HG03060 (cell line): ENCODE data around the gene TCTN1.
A peak's percentile ranks its signal among the peaks of the same experiment; 100 is the strongest.
"Not testable (repeated sequence)": the region's sequence is repeated elsewhere in the genome, so short reads cannot be mapped to it uniquely, and the experiment has no call there.

Source experiments
- ATAC-seq: cut with Tn5 transposase; IDR thresholded peaks from one replicate; pipeline ENCODE4 v1.9.1; 2021; ENCODE audit warnings: low read depth, moderate number of reproducible peaks; ENCODE audit not compliant: unreplicated experiment

Gene TCTN1

GRCh38 chr12:110613771-110614684, at the start of gene TCTN1:
TCTN1 (plus strand) TSS chr12:110614129; CDS start chr12:110614183, 54 bp downstream.
- ATAC-seq = no peak

- ATAC-seq = no peak
Observed at GRCh38 chr12:110564471-110564991, 49.4 kb upstream of the TCTN1 start.

- ATAC-seq = no peak
Observed at GRCh38 chr12:110565894-110566871, 47.7 kb upstream of the TCTN1 start.

- no peak for ATAC-seq
Observed at GRCh38 chr12:110566993-110567392, 46.9 kb upstream of the TCTN1 start.

- no peak for ATAC-seq
Observed at GRCh38 chr12:110568752-110569151, 45.2 kb upstream of the TCTN1 start.

GRCh38 chr12:110569838-110570237, 44.1 kb upstream of the TCTN1 start:
- not testable (repeated sequence) for ATAC-seq

- not testable (repeated sequence) for ATAC-seq
Observed at GRCh38 chr12:110570798-110571197, 43.1 kb upstream of the TCTN1 start.

GRCh38 chr12:110574044-110574443, 39.9 kb upstream of the TCTN1 start:
- ATAC-seq = no peak

GRCh38 chr12:110574717-110575230, 39.2 kb upstream of the TCTN1 start:
- ATAC-seq = not testable (repeated sequence)

- no peak for ATAC-seq
Observed at GRCh38 chr12:110575326-110575725, 38.6 kb upstream of the TCTN1 start.

- no peak for ATAC-seq
Observed at GRCh38 chr12:110576504-110576903, 37.4 kb upstream of the TCTN1 start.

- ATAC-seq = peak; percentile 28
Observed at GRCh38 chr12:110577864-110578693, 35.9 kb upstream of the TCTN1 start.

- peak; percentile 10 for ATAC-seq
Observed at GRCh38 chr12:110578694-110579534, 35.0 kb upstream of the TCTN1 start.

GRCh38 chr12:110579535-110580253, 34.2 kb upstream of the TCTN1 start:
- no peak for ATAC-seq

GRCh38 chr12:110581931-110582275, 32.0 kb upstream of the TCTN1 start:
- ATAC-seq = no peak

GRCh38 chr12:110582276-110583136, 31.4 kb upstream of the TCTN1 start:
- no peak for ATAC-seq
